Activated T-cell treated with anti-CD3 and anti-CD28 coated beads, Interleukin-2, amount 50 U/mL, for 1 hour (primary cell): ENCODE data around the gene SUCLG1.
"Not testable (repeated sequence)": the region's sequence is repeated elsewhere in the genome, so short reads cannot be mapped to it uniquely, and the experiment has no call there.

Experiments
- DNase-seq: peaks from one replicate; pipeline ENCODE4 v3.0.0-alpha.2; 2020

The SUCLG1 gene

DNA sequence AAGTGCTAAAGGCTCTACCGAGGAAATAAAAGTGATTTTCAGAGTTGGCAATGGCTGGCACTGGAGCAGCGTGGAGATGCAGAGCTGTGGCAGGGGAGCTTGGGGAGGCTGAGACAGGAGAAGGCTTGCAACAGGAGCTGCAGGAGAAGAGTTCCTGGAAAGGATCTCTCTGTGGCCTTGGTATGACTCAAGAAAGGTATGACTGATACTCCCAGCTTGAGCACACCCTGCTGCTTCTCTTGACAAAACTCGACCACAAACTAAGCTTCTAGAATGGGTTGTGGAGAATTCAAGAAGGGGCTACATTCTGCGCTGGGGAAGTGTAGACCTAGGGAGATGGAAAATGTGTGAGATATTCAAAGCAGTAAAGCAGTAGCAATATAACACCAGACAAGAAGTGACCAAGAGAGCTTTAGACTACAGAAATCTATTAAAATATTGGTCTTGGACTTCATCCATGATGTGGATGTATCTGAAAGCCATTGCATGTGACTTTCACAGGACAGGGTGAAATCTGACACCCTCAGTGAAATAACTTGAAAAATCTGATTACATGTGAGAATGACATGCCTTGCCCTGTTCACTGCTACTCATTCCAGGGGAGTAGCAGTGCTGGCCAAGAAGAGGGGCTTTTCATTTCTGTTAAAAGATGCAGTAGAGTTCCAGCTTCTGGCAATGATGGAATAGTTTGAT is 41.5 kb downstream of the SUCLG1 start:
- no peak for DNase-seq

GRCh38 chr2:84409531-84409930 is 49.5 kb downstream of the SUCLG1 start:
- DNase-seq: no peak

- not testable (repeated sequence) for DNase-seq
Observed at GRCh38 chr2:84402111-84402510, 57.0 kb downstream of the SUCLG1 start.

DNA sequence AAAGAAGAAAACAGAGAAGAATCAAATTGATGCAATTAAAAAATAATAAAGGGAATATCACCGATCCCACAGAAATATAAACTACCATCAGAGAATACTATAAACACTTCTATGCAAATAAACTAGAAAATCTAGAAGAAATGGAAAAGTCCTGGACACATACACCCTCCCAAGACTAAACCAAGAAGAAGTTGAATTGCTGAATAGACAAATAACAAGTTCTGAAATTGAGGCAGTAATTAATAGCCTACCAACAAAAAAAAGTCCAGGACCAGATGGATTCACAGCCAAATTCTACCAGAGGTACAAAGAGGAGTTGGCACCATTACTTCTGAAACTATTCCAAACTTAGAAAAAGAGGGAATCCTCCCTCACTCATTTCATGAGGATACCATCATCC is 59.2 kb downstream of the SUCLG1 start:
- not testable (repeated sequence) for DNase-seq

DNA sequence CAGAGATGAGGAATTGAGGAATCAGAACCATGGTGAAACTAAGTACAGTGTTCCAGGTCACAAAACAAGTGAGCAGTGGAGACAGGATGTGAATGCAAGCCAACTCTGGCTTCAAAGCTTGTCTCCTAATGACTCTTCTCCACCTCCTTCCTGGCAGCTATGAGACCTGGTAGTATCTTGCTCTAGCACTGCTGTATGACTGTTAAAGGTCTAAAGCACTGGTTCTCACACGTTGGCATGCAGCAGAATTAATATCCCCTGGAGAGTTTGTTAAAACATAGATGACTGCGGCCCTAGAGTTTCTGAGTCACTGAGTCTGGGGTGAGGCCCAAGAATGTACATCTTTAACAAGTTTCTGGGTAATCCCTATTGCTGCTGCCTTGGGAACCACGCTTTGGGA is 63.3 kb downstream of the SUCLG1 start:
- DNase-seq: no peak

DNA sequence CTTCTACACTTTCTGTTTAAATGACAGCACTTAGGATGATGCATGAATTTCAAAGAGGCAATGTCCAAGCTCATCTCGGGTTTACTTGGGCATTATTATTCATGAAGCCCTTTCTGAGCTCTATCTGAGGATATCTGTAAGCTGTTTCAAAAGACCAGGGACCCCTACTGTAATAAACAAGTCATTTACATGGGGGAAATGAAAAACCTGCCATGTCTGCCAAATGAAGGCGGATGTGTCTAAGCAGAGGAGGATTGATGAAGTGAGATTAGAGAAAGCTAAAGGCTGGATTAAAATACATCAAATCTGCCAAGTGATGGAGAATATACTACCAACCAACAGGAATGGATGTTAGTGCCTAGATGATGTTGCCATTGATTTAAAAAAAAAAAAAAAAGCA is 64.5 kb downstream of the SUCLG1 start:
- no peak for DNase-seq

DNA sequence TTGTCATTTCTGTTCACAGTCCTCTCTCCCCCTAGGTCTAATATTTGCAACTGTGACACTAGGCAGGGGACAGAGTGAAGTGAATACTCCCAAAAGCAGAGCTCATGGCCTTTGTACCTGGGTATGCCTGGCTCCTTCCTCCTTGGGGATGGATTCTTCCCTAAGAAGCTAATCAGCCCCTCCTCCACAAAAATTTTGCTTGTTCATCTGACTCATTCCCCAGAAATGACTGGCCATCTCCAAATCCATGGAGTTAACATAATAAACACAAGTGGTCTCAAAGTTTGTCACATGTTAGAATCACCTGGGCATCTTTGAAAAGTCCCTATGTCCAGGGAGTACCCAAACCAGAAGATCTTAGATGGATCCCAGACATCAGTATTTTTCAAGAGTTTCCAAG is 65.3 kb downstream of the SUCLG1 start:
- DNase-seq: no peak

DNA sequence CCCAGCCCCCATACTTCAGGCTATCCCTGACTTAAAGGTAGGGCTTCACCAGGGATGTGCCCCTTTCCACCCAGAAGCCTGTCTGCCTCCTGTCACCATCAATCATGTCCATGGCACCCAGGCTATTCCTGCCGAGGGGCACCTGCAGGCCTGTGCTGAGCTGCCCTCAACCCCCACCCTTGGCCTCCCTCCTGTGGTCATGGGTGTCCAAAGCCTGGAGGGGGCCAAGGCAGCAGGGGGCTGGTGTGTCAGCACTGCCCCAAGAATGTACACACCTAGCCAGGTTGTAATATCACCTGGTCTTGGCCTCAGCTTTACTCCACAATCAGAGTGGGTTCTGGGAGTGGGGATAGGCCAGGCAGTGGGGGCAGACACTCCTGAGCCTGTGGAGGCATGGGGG is 69.3 kb downstream of the SUCLG1 start:
- DNase-seq: no peak

- no peak for DNase-seq
Observed at GRCh38 chr2:84388921-84389490, 70.1 kb downstream of the SUCLG1 start.

GRCh38 chr2:84388133-84388532 is 70.9 kb downstream of the SUCLG1 start:
- no peak for DNase-seq

- DNase-seq: no peak
Observed at GRCh38 chr2:84386336-84387040, 72.6 kb downstream of the SUCLG1 start.

DNA sequence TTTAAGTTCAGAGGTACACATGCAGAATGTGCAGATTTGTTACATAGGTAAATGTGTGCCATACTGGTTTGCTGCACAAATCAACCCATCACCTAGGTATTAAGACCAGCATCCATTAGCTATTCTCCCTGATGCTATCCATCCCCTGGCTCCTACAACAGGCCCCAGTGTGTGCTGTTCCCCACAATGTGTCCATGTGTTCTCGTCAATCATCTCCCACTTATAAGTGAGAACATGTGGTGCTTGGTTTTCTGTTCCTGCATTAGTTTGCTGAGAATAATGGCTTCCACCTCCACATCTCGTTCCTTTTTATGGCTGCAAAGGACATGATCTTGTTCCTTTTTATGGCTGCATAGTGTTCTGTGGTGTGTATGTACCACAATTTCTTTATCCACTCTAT is 75.8 kb downstream of the SUCLG1 start:
- no peak for DNase-seq

DNA sequence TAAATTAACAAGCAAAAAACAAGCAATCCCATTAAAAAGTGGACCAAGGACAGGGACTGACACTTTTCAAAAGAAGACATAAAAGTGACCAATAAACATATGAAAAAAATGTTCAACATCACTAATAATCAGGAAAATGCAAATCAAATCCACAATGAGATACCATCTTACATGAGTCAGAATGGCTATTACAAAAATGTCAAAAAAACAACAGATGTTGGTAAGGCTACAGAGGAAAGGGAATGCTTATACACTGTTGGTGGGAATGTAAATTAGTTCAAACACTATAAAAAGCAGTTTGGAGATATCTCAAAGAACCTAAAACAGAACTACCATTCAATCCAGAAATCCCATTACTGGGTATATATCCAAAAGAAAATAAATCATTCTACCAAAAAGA is 78.2 kb downstream of the SUCLG1 start:
- no peak for DNase-seq

GRCh38 chr2:84378960-84379359 is 80.1 kb downstream of the SUCLG1 start:
- no peak for DNase-seq

- DNase-seq: no peak
Observed at GRCh38 chr2:84375020-84375419, 84.1 kb downstream of the SUCLG1 start.

DNA sequence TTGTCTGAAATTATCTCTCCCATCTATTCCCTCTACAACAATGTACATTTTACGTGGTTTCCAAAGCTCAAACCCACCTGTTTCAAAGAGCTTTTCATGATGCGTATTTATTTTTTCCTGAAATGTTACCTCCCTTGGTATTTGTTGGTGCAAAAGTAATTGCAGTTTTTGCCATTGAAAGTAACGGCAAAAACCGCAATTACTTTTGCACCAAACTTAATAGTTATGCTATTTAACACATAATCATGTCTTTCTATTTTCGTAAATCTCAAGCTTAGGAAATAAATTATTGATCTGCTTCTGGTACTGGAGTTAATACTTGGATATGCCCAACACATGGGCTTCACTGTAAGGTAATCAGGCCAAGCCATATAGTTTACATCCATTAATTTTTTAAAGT is 85.2 kb downstream of the SUCLG1 start:
- no peak for DNase-seq
